Stimulated activated effector memory CD8-positive, alpha-beta T cell treated with anti-CD3 and anti-CD28 coated beads, Interleukin-12 subunit alpha, Interleukin-12 subunit beta, amount 100 ng/mL, for 72 hours (primary cell): ENCODE results near the gene MCM6.
"Not testable (repeated sequence)": the region's sequence is repeated elsewhere in the genome, so short reads cannot be mapped to it uniquely, and the experiment has no call there.

ENCODE experiments used
- ATAC-seq: fragments of 150-1000 bp; cut with Tn5 transposase; 2 replicates; pipeline ENCODE4 v1.10.0; 2021
- DNase-seq, 2 donors: peaks; one replicate each; pipeline ENCODE4 v3.0.0; 2021 to 2022; ENCODE audit warnings: low spot score in 2 of 2
- H3K27ac Mint-ChIP-seq: one replicate; pipeline ENCODE4 v1.8.0; 2022; ENCODE audit warnings: mild to moderate bottlenecking, mixed read lengths
- H3K36me3 Mint-ChIP-seq: one replicate; pipeline ENCODE4 v1.8.0; 2022; ENCODE audit warnings: mild to moderate bottlenecking, mixed read lengths
- H3K4me1 Mint-ChIP-seq: one replicate; pipeline ENCODE4 v1.8.0; 2022; ENCODE audit warnings: mixed read lengths
- H3K4me3 Mint-ChIP-seq: one replicate; pipeline ENCODE4 v1.8.0; 2022; ENCODE audit warnings: mild to moderate bottlenecking, mixed read lengths
- H3K9me3 Mint-ChIP-seq: one replicate; pipeline ENCODE4 v1.8.0; 2022; ENCODE audit warnings: mixed read lengths

Gene MCM6

GRCh38 chr2:135888587-135888986, 12.3 kb upstream of the MCM6 start:
- DNase-seq, H3K9me3 Mint-ChIP-seq, H3K4me3 Mint-ChIP-seq, H3K36me3 Mint-ChIP-seq, H3K4me1 Mint-ChIP-seq, H3K27ac Mint-ChIP-seq, ATAC-seq: not testable (repeated sequence)

GRCh38 chr2:135885709-135886108, 9.5 kb upstream of the MCM6 start:
- Mint-ChIP-seq H3K4me1 (no peaks in the 10 kb centered on the region), H3K27ac (no peak overlapping the region), H3K36me3 (no peaks in the 10 kb centered on the region), H3K4me3 (no peak overlapping the region), H3K9me3 (no peaks in the 10 kb centered on the region)
- ATAC-seq (no peak), DNase-seq (no peak)

GRCh38 chr2:135882415-135882814, 6.2 kb upstream of the MCM6 start:
- no peak overlapping the region for H3K27ac Mint-ChIP-seq
- peaks cover 7% of the 10 kb centered on the region for H3K36me3 Mint-ChIP-seq
- DNase-seq (no peak), ATAC-seq (peak; percentile 40)
- H3K9me3 Mint-ChIP-seq: no peaks in the 10 kb centered on the region
- H3K4me1 Mint-ChIP-seq: peaks cover 7% of the 10 kb centered on the region
- H3K4me3 Mint-ChIP-seq: no peak overlapping the region

GRCh38 chr2:135876770-135877169, 527 bp upstream of the MCM6 start:
- peaks cover 41% of the 10 kb centered on the region for H3K4me1 Mint-ChIP-seq
- peak overlapping the region; percentile 71 for H3K4me3 Mint-ChIP-seq
- ATAC-seq, DNase-seq, H3K9me3 Mint-ChIP-seq: not testable (repeated sequence)
- peaks cover 62% of the 10 kb centered on the region for H3K36me3 Mint-ChIP-seq
- peak overlapping the region; percentile 99 for H3K27ac Mint-ChIP-seq

- Mint-ChIP-seq H3K4me3 (peak overlapping the region; percentile 71), H3K9me3 (no peaks in the 10 kb centered on the region), H3K36me3 (peaks cover 74% of the 10 kb centered on the region), H3K4me1 (peaks cover 51% of the 10 kb centered on the region), H3K27ac (peak overlapping the region; percentile 99)
- ATAC-seq (peak; percentile 88), DNase-seq (peak; percentile 62 to 87)
Observed at GRCh38 chr2:135875491-135876065, 665 bp downstream of the MCM6 start.

GRCh38 chr2:135874777-135875365, 1.4 kb downstream of the MCM6 start:
- H3K27ac Mint-ChIP-seq: peak overlapping the region; percentile 99
- peaks cover 81% of the 10 kb centered on the region for H3K36me3 Mint-ChIP-seq
- DNase-seq (peak in 1 of 2 donors; percentile 64), ATAC-seq (no peak)
- H3K4me3 Mint-ChIP-seq: peak overlapping the region; percentile 71
- H3K4me1 Mint-ChIP-seq: peaks cover 57% of the 10 kb centered on the region
- H3K9me3 Mint-ChIP-seq: no peaks in the 10 kb centered on the region

GRCh38 chr2:135870571-135870970, 5.7 kb downstream of the MCM6 start:
- Mint-ChIP-seq H3K36me3 (peaks cover 100% of the 10 kb centered on the region), H3K4me3 (peak overlapping the region; percentile 7), H3K9me3 (no peaks in the 10 kb centered on the region), H3K4me1 (peaks cover 50% of the 10 kb centered on the region), H3K27ac (peak overlapping the region; percentile 72)
- peak; percentile 98 for ATAC-seq
- DNase-seq: peak in 1 of 2 donors; percentile 56

- peaks cover 22% of the 10 kb centered on the region for H3K4me1 Mint-ChIP-seq
- H3K36me3 Mint-ChIP-seq: peaks cover 100% of the 10 kb centered on the region
- H3K9me3 Mint-ChIP-seq: no peaks in the 10 kb centered on the region
- ATAC-seq: no peak
- H3K4me3 Mint-ChIP-seq: no peak overlapping the region
- no peak for DNase-seq
- H3K27ac Mint-ChIP-seq: no peak overlapping the region
Observed at GRCh38 chr2:135863233-135863632, 13.0 kb downstream of the MCM6 start.

- Mint-ChIP-seq H3K9me3 (no peaks in the 10 kb centered on the region), H3K27ac (no peak overlapping the region), H3K36me3 (peaks cover 100% of the 10 kb centered on the region), H3K4me1 (peaks cover 16% of the 10 kb centered on the region), H3K4me3 (no peak overlapping the region)
- DNase-seq (no peak), ATAC-seq (no peak)
Observed at GRCh38 chr2:135862718-135863117, 13.5 kb downstream of the MCM6 start.

GRCh38 chr2:135853401-135853800, 22.8 kb downstream of the MCM6 start:
- no peak for DNase-seq
- no peak overlapping the region for H3K27ac Mint-ChIP-seq
- no peak overlapping the region for H3K4me3 Mint-ChIP-seq
- H3K9me3 Mint-ChIP-seq: no peaks in the 10 kb centered on the region
- no peak for ATAC-seq
- peaks cover 100% of the 10 kb centered on the region for H3K36me3 Mint-ChIP-seq
- no peaks in the 10 kb centered on the region for H3K4me1 Mint-ChIP-seq

GRCh38 chr2:135851858-135852257, 24.4 kb downstream of the MCM6 start:
- H3K27ac Mint-ChIP-seq: no peak overlapping the region
- H3K9me3 Mint-ChIP-seq: no peaks in the 10 kb centered on the region
- no peak overlapping the region for H3K4me3 Mint-ChIP-seq
- ATAC-seq: no peak
- H3K36me3 Mint-ChIP-seq: peaks cover 100% of the 10 kb centered on the region
- DNase-seq: no peak
- no peaks in the 10 kb centered on the region for H3K4me1 Mint-ChIP-seq

- Mint-ChIP-seq H3K4me1 (no peaks in the 10 kb centered on the region), H3K36me3 (peaks cover 100% of the 10 kb centered on the region), H3K4me3 (no peak overlapping the region), H3K9me3 (no peaks in the 10 kb centered on the region), H3K27ac (no peak overlapping the region)
- no peak for ATAC-seq
- no peak for DNase-seq
Observed at GRCh38 chr2:135850892-135851668, 25.2 kb downstream of the MCM6 start.

GRCh38 chr2:135849087-135849486, 27.2 kb downstream of the MCM6 start:
- DNase-seq (no peak), ATAC-seq (no peak)
- H3K4me3 Mint-ChIP-seq: no peak overlapping the region
- H3K27ac Mint-ChIP-seq: no peak overlapping the region
- H3K4me1 Mint-ChIP-seq: no peaks in the 10 kb centered on the region
- peaks cover 100% of the 10 kb centered on the region for H3K36me3 Mint-ChIP-seq
- no peaks in the 10 kb centered on the region for H3K9me3 Mint-ChIP-seq

- H3K9me3 Mint-ChIP-seq: no peaks in the 10 kb centered on the region
- no peak for DNase-seq
- peaks cover 8% of the 10 kb centered on the region for H3K4me1 Mint-ChIP-seq
- ATAC-seq: no peak
- no peak overlapping the region for H3K4me3 Mint-ChIP-seq
- peaks cover 100% of the 10 kb centered on the region for H3K36me3 Mint-ChIP-seq
- no peak overlapping the region for H3K27ac Mint-ChIP-seq
Observed at GRCh38 chr2:135845997-135846396, 30.2 kb downstream of the MCM6 start.

GRCh38 chr2:135845257-135845656, 31.0 kb downstream of the MCM6 start:
- Mint-ChIP-seq H3K4me1 (peaks cover 8% of the 10 kb centered on the region), H3K9me3 (no peaks in the 10 kb centered on the region), H3K4me3 (no peak overlapping the region), H3K36me3 (peaks cover 100% of the 10 kb centered on the region), H3K27ac (no peak overlapping the region)
- ATAC-seq: no peak
- DNase-seq: no peak
